Keratinocyte (primary cell): ENCODE data around the gene TAS2R40.

Source experiments
- CTCF ChIP-seq, 3 experiments: IDR thresholded peaks in 1 of 3; conservative IDR thresholded peaks in 1 of 3; optimal IDR thresholded peaks in 1 of 3; 2 replicates in 2 of 3; 3 replicates in 1 of 3; pipeline versions ENCODE3 to v1.5.1; 2011; ENCODE audit warnings: low read length in 3 of 3, mild to moderate bottlenecking in 3 of 3, moderate library complexity in 2 of 3, control low read depth in 1 of 3, inconsistent platforms in 1 of 3; ENCODE audit not compliant: insufficient read depth in 2 of 3; ENCODE audit errors: extremely low read depth in 1 of 3
- EZH2 ChIP-seq: IDR thresholded peaks from one replicate; pipeline ENCODE4 v1.6.1; 2012; ENCODE audit warnings: inconsistent platforms, mild to moderate bottlenecking, low read length, moderate library complexity

- TF ChIP-seq CTCF (optimal IDR thresholded peaks at IDR 0.05 in 1 of 3, IDR thresholded peaks at IDR 0.05 in 1 of 3, conservative IDR thresholded peaks at IDR 0.05 in 1 of 3; ENCODE audit: extremely low read depth in 1 of 3, insufficient read depth in 2 of 3, low read length in 3 of 3) (no peak), EZH2 (no peak)
These were observed 44.3 kb upstream of the TAS2R40 start for GRCh38 chr7:143177374-143178119.
